ENCODE data around the gene EPHB1. TPM values are rescaled to one million over a fixed set of nuclear protein-coding genes. Genes with fewer than 3 reads are reported as not detected.
A peak's percentile ranks its signal among the peaks of the same experiment; 100 is the strongest.

The EPHB1 gene
- polyA plus RNA-seq, 1 of the 3 experiments (the other 2 are of a cell fraction) = 1.2 TPM

GRCh38 chr3:135136361-135137100, 341.5 kb downstream of the EPHB1 start:
- Histone ChIP-seq H3K27me3 (ENCODE audit: insufficient read depth) (no peaks in the 10 kb centered on the region), H4K20me1 (ENCODE audit: insufficient read depth) (no peaks in the 10 kb centered on the region), H3K4me1 (ENCODE audit: control insufficient read depth in 1 of 2, insufficient read depth in 2 of 2, low read depth in 1 of 2, low read length in 1 of 2) (peaks cover 0 to 9% of the 10 kb centered on the region in 2 experiments; a peak in 1 of 4 replicates), H3K9ac (no peak overlapping the region), H3K79me2 (ENCODE audit: insufficient read depth) (no peaks in the 10 kb centered on the region), H3K36me3 (replicated peaks in 1 of 2; ENCODE audit: control insufficient read depth in 1 of 2, insufficient read depth in 2 of 2, low read length in 1 of 2) (no peaks in the 10 kb centered on the region), H2AFZ (ENCODE audit: low read depth) (no peak overlapping the region), H3F3A (replicated peaks; ENCODE audit: insufficient read depth) (no peaks in the 10 kb centered on the region), H3K4me2 (no peak overlapping the region), H3K9me2 (no peaks in the 10 kb centered on the region), H3K27ac (ENCODE audit: low read depth in 2 of 2, low read length in 1 of 2) (no peak overlapping the region), H3K9me3 (no peaks in the 10 kb centered on the region), H3K4me3 (ENCODE audit: low read depth in 2 of 2, low read length in 1 of 2) (no peak overlapping the region)
- TF ChIP-seq GABPA (IDR thresholded peaks at IDR 0.05; ENCODE audit: low read depth) = no peak
- TF ChIP-seq EP300 (IDR thresholded peaks at IDR 0.05; ENCODE audit: borderline replicate concordance in 1 of 2, low read depth in 1 of 2, low read length in 1 of 2) = peak in 1 of 2 experiments; percentile 65; a peak in 1 of 4 replicates
- peak; percentile 83 for TF ChIP-seq GATA2 (CRISPR knock-in tag; IDR thresholded peaks at IDR 0.05)
- TF ChIP-seq RCOR1 (IDR thresholded peaks at IDR 0.05; ENCODE audit: low read length) = peak; percentile 41; the same call in 1 of the 2 replicates
- ChIA-PET CTCF (no interaction called here), POLR2A (no interaction called here)
- peak; percentile 25 for DNase-seq
- WGBS (ENCODE audit: low lambda C conversion rate) = 27% methylated on average over 3 of the region's 3 CpGs

DNA sequence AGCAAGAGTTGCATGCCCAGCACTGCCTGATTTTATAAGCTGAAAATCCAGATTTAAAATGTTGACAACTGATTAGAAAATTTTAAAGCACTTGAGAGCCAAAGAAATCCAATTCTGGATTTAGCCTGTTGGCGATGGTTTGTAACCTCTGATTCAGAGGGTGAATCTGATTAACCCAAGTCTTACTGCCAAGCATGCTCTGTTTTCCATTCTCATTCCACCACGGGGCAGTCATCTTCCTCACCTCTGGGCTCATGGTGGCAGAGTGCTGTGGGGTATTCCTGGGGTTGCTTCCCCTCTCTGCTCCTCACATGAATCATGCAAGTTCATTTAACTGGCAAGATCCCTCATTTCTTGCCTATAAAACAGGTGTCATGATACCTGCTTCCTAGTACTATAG, 342.2 kb downstream of the EPHB1 start:
- no peaks in the 10 kb centered on the region for H4K20me1 ChIP-seq (ENCODE audit: insufficient read depth)
- no peaks in the 10 kb centered on the region for H3K9me2 ChIP-seq
- H3K27me3 ChIP-seq (ENCODE audit: insufficient read depth) = no peaks in the 10 kb centered on the region
- TF ChIP-seq, protein P1, sequence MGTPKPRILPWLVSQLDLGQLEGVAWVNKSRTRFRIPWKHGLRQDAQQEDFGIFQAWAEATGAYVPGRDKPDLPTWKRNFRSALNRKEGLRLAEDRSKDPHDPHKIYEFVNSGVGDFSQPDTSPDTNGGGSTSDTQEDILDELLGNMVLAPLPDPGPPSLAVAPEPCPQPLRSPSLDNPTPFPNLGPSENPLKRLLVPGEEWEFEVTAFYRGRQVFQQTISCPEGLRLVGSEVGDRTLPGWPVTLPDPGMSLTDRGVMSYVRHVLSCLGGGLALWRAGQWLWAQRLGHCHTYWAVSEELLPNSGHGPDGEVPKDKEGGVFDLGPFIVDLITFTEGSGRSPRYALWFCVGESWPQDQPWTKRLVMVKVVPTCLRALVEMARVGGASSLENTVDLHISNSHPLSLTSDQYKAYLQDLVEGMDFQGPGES (IDR thresholded peaks at IDR 0.05; ENCODE audit: low read depth, low read length) = no peak
- TF ChIP-seq POLR2AphosphoS5 (IDR thresholded peaks at IDR 0.05; ENCODE audit: low read depth, low read length) = no peak
- no peak for TF ChIP-seq RCOR1 (IDR thresholded peaks at IDR 0.05; ENCODE audit: low read length)
- TF ChIP-seq SMC3 (IDR thresholded peaks at IDR 0.05; ENCODE audit: low read depth, low read length) = no peak
- TF ChIP-seq, protein P2, sequence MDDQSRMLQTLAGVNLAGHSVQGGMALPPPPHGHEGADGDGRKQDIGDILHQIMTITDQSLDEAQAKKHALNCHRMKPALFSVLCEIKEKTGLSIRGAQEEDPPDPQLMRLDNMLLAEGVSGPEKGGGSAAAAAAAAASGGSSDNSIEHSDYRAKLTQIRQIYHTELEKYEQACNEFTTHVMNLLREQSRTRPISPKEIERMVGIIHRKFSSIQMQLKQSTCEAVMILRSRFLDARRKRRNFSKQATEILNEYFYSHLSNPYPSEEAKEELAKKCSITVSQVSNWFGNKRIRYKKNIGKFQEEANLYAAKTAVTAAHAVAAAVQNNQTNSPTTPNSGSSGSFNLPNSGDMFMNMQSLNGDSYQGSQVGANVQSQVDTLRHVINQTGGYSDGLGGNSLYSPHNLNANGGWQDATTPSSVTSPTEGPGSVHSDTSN (IDR thresholded peaks at IDR 0.05) = no peak
- TF ChIP-seq JUND (IDR thresholded peaks at IDR 0.05) = no peak
- no peak for TF ChIP-seq GABPA (IDR thresholded peaks at IDR 0.05; ENCODE audit: low read depth)
- no peak for TF ChIP-seq EZH2phosphoT487 (IDR thresholded peaks at IDR 0.05; ENCODE audit: borderline replicate concordance, low read depth)
- no peak for TF ChIP-seq EP300 (IDR thresholded peaks at IDR 0.05; ENCODE audit: borderline replicate concordance in 1 of 2, low read depth in 1 of 2, low read length in 1 of 2)
- TF ChIP-seq RXRA (IDR thresholded peaks at IDR 0.05; ENCODE audit: borderline replicate concordance, low read depth) = no peak
- TF ChIP-seq ELF1 (IDR thresholded peaks at IDR 0.05) = no peak
- no peak overlapping the region for H3K4me2 ChIP-seq
- H3K4me1 ChIP-seq (ENCODE audit: control insufficient read depth in 1 of 2, insufficient read depth in 2 of 2, low read depth in 1 of 2, low read length in 1 of 2) = peaks cover 0 to 4% of the 10 kb centered on the region in 2 experiments; a peak in 1 of 4 replicates
- no peaks in the 10 kb centered on the region for H3K9me3 ChIP-seq
- H3K79me2 ChIP-seq (ENCODE audit: insufficient read depth) = no peaks in the 10 kb centered on the region
- no peaks in the 10 kb centered on the region for H3F3A ChIP-seq (replicated peaks; ENCODE audit: insufficient read depth)
- H2AFZ ChIP-seq (ENCODE audit: low read depth) = no peak overlapping the region
- ChIA-PET POLR2A (no interaction called here), CTCF (interaction anchor here (1.3 kb wide), 1 partner anchor 29 kb away, joined by 4 read pairs; no protein-coding TSS in a partner anchor)
- no peak overlapping the region for H3K4me3 ChIP-seq (ENCODE audit: low read depth in 2 of 2, low read length in 1 of 2)
- DNase-seq = no peak
- H3K9ac ChIP-seq = no peak overlapping the region
- H3K36me3 ChIP-seq (replicated peaks in 1 of 2; ENCODE audit: control insufficient read depth in 1 of 2, insufficient read depth in 2 of 2, low read length in 1 of 2) = no peaks in the 10 kb centered on the region
- H3K27ac ChIP-seq (ENCODE audit: low read depth in 2 of 2, low read length in 1 of 2) = no peak overlapping the region
- 36% methylated on average over 2 of the region's 2 CpGs for WGBS (ENCODE audit: low lambda C conversion rate)
